ENCODE results near the gene WEE1.

The WEE1 gene

DNA sequence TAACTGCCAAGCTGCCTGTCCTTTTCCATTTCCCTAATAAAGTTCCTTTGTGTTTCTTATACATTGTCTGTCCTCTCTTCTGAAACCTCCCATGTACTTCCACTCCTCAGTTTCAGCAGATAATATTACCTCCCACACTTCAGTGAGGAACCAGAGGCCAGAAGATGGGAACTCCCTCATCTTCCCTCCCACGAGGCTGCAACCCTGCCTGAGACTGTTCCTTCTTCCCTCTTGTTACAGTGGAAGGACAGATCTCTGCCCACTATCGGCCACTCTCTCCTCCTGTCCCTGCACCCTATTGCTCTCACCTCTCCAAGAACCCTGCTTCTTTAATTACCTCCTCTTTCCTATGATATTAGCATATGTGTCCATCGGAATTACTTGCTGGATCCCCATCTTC is 52.3 kb downstream of the WEE1 start:
- DNase-seq, result no peak

- DNase-seq, result no peak
Measured at GRCh38 chr11:9626496-9627394, 53.3 kb downstream of the WEE1 start.

DNA sequence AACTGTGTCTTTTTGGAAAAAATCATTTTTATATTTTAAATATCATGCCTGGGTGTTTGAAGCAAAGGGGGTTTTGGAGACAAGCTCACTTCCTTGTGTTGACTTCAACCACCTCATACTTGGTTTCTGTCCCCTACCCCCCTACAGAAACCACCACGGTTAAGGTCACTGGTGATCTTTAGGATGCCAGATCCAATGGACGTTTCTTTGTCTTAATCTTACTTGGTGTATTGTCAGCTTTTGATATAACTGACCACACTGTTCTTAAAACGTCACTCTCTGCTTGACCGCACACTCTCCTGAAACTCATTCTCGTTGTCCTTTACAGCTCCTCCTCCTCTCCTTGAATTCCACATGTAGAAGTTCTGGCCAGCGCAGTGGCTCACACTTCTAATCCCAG is 55.6 kb downstream of the WEE1 start:
- DNase-seq, result no peak

- DNase-seq, result no peak
Measured at GRCh38 chr11:9633679-9634078, 60.2 kb downstream of the WEE1 start.

DNA sequence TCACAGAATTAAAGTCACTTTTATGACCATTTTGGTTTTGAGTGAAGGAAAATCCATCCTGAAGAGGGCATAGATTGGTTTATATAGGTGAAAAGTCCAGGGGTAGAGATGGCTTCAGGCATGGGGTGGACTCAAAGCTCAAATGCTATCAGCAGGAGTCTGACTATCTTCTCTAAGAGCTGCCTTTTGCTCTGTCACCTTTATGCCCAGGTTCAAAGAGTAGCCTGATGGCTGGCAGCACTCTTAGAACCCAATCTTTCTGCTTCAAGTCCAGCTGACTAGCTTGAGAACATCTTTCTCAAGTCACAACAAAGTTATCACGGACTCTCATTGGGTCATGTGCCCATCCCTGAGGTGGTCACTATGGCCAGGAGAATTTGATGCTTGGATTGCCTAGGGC is 63.2 kb downstream of the WEE1 start:
- DNase-seq, result no peak

GRCh38 chr11:9639099-9639498 is 65.6 kb downstream of the WEE1 start:
- DNase-seq, result no peak

Data from SIG-M5 (cell line).